ENCODE data around the gene TMEM51.

DNA sequence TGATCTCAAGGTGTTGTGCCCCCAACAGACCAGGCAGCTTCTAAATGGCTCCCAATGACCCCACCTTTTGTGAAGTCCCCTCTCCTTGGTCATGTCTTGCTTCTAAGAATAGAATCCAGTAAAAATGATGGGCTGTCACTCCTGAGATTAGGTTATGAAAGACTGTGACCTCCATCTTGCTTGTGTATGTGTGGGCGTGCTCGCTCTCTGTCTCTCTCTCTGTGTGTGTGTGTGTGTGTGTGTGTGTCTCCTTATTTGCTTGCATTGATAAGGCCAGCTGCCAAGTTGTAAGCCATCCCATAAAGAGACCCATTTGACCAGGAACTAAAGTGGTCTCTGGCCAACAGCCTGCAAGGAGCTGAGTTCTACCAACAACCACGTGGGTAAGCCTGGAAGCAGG, 22.9 kb upstream of the TMEM51 start:
- TF ChIP-seq, protein P1, sequence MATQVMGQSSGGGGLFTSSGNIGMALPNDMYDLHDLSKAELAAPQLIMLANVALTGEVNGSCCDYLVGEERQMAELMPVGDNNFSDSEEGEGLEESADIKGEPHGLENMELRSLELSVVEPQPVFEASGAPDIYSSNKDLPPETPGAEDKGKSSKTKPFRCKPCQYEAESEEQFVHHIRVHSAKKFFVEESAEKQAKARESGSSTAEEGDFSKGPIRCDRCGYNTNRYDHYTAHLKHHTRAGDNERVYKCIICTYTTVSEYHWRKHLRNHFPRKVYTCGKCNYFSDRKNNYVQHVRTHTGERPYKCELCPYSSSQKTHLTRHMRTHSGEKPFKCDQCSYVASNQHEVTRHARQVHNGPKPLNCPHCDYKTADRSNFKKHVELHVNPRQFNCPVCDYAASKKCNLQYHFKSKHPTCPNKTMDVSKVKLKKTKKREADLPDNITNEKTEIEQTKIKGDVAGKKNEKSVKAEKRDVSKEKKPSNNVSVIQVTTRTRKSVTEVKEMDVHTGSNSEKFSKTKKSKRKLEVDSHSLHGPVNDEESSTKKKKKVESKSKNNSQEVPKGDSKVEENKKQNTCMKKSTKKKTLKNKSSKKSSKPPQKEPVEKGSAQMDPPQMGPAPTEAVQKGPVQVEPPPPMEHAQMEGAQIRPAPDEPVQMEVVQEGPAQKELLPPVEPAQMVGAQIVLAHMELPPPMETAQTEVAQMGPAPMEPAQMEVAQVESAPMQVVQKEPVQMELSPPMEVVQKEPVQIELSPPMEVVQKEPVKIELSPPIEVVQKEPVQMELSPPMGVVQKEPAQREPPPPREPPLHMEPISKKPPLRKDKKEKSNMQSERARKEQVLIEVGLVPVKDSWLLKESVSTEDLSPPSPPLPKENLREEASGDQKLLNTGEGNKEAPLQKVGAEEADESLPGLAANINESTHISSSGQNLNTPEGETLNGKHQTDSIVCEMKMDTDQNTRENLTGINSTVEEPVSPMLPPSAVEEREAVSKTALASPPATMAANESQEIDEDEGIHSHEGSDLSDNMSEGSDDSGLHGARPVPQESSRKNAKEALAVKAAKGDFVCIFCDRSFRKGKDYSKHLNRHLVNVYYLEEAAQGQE (IDR thresholded peaks at IDR 0.05; ENCODE audit: low read depth, low read length): no peak
- TF ChIP-seq ZNF274 (IDR thresholded peaks at IDR 0.05; ENCODE audit: insufficient read depth, insufficient read length) (no peak), POLR2A (IDR thresholded peaks at IDR 0.05; ENCODE audit: low read depth, low read length) (no peak)

Data from GM12878 (cell line).